Measurements from ENCODE around the gene ACTN1.

Gene ACTN1

DNA sequence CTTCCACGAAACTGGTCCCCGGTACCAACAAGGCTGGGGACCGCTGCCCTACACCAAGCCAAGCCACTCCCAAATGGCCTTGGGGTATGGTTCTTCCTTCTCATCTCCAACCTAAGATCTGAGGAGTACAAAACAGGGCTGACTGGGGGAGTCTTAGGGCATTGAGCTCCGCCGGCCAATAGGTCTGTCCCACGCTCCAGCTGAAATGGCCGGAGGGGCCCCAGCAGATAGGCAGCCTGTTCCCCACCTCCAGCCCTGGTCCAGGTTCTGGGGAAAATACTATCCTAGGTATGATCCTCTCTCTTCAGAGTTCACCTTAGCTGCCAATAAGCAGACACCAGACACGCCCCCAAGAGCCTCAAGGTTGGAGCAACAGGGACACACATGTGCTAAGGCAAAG, 90.2 kb downstream of the ACTN1 start:
- no peak for DNase-seq (ENCODE audit: low read depth in 3 of 3)

DNA sequence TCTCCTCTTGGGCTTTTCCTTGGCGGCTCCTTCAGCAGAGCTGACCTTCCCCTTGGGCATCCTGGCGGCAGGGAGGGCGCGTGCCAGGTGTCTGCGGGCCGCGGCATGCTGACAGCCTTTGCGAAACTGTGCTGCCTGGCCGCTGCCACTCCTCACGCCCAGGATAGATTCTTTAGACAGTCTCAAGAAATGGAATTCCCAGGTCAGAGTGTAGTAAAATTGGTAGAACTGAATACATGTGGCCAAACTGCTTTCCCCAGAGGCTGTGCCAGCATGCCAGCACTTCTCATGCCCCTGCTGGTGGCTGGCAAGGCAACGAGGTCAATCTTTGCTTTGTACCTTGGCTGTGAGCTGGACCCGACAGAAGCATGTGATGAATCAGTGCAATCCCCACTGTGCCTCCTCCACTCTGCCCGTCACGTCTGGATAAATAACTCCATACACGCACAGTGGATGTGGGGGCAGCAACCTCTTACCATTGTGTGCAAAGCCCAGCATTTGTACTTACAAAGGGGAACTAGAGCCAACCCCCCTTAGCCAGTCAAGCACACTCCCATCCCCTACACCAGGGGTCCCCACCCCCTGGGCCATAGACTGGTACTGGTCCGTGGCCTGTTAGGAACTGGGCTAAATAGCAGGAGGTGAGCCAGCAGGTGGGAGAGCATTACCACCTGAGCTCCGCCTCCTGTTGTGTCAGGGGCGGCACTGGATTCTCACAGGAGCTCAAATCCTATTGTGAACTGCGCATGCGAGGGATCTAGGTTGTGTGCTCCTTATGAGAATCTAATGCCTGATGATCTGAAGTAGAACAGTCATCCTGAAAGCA, 90.9 kb downstream of the ACTN1 start:
- no peak for DNase-seq (ENCODE audit: low read depth in 3 of 3)

- DNase-seq (ENCODE audit: low read depth in 3 of 3): no peak
Measured at GRCh38 chr14:68886109-68886434, 93.0 kb downstream of the ACTN1 start.

GRCh38 chr14:68885226-68886108, 93.6 kb downstream of the ACTN1 start:
- DNase-seq (ENCODE audit: low read depth in 3 of 3): no peak

DNA sequence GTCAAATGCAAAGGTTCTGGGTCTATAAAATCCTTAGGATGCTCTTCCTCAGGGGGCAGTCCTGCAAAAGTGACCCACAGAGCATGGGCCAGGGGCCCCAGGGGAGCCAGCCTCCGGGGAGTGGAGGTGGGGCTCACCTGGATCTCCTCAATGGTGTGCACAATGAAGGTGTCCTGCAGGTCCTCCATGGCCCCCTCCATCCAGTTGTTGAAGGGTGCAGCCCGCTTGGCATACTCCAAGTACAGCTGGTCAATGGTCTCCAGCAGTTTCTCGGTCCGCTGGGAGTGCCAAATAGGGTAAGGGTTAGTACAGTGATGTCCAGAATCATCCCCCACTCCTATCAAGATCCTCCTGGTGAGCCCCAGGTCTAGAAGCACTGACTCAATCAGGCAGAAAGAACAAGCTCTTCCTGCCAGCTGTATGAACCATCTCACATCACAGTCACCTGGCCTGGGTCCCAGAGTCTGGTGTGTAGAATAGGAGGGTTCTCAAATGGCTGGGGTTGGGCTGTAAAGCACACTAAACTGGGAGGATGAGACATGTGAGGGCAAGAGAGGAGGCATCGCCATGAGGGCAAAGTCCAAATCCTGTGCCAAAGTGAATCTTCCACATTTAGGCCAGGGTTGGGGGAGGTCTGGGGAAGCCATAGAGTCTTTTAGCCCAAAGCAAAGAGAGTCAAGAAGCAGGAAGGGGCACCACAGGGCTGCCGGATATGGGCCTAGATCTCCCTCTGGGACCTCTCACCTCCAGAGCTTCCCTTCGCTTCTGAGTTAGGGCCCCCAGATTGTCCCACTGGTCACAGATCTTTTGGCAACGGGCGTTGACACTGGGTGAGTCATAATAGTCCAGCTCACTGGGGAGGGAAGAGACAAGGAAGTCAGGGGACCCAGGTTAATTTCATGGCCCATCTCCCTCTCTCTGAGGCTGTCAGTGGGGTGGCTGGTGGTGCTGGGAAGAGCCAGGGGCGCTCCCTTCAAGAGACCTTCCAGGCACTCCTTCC, 94.8 kb downstream of the ACTN1 start:
- DNase-seq (ENCODE audit: low read depth in 3 of 3): no peak

GRCh38 chr14:68882235-68882634, 96.9 kb downstream of the ACTN1 start:
- no peak for DNase-seq (ENCODE audit: low read depth in 3 of 3)

- DNase-seq (ENCODE audit: low read depth in 3 of 3): no peak
Measured at GRCh38 chr14:68881396-68881795, 97.7 kb downstream of the ACTN1 start.

DNA sequence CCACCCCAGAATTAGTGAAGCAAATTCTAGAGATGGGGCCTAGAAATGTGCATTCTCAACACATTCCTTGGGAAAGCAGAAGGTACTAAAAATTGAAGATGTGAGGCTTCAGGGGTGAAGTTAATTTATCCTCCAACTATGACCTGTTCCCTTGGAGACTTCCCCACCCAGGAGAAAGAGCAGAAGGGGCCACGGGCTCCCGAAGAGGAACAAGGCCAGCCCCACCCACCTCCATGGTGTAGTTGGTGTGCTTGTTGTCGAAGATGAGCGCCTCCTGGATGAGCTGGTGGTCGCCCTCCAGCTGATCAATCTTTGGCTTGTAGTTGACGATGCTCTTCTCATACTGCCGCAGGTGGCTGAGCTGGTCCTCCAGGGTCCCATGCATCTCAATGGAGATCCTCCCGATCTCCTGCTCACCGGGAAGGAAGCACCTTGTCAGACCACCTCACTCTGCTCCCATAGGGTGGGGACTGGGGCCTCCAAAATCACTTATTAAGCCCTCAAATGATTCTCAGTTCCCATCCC, 98.5 kb downstream of the ACTN1 start:
- DNase-seq (ENCODE audit: low read depth in 3 of 3): no peak

GRCh38 chr14:68879841-68880575, 99.1 kb downstream of the ACTN1 start:
- DNase-seq (ENCODE audit: low read depth in 3 of 3): no peak

- no peak for DNase-seq (ENCODE audit: low read depth in 3 of 3)
Measured at GRCh38 chr14:68879321-68879781, 99.8 kb downstream of the ACTN1 start.

DNA sequence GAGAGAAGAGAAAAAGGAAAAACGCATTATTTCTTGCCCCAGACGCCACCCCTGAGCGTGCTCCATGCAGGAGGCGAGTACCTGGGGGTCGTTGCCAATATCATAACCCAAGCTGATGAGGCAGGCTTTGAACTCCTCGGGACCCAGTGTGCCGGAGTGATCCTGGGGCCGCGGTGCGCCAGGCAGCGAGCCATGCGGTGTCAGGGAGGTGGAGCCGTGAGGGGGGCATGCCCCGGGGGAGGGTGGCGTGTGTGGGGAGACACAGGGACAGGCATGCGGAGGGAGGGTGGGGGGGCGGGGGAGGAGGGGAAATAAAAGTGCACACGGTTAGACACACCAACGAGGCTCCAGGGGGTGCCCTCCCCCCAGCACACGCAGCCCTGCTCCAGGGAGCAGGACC, 100.2 kb downstream of the ACTN1 start:
- no peak for DNase-seq (ENCODE audit: low read depth in 3 of 3)

DNA sequence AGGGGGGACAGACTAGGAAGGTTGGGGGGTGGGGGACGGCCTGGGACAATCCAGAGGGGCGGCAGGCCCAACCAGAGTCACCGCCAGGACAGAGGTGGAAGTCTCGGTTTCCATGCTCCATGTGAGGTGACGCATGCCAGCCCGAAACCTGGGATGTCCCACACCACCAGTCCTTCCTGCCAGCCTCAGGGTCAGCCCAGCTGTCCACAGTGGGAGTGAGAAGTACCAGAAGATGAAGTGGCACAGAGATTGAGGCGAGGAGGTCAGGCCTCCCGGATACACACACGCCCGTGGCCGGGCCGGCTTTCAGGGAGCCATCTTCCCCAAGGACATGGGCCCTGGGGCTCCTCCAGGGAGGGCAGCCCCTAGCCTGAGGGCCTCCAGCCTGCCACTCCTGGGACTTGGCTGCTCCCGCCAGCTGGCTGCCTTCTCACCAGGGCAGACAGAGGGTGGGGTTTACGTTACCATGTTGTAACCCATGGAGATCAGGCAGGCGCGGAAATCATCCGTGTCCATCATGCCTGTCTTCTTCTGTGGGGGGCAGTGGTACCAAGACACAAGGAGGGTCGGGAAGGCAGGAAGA, 101.0 kb downstream of the ACTN1 start:
- DNase-seq (ENCODE audit: low read depth in 3 of 3): no peak

- no peak for DNase-seq (ENCODE audit: low read depth in 3 of 3)
Measured at GRCh38 chr14:68876976-68877375, 102.1 kb downstream of the ACTN1 start.

DNA sequence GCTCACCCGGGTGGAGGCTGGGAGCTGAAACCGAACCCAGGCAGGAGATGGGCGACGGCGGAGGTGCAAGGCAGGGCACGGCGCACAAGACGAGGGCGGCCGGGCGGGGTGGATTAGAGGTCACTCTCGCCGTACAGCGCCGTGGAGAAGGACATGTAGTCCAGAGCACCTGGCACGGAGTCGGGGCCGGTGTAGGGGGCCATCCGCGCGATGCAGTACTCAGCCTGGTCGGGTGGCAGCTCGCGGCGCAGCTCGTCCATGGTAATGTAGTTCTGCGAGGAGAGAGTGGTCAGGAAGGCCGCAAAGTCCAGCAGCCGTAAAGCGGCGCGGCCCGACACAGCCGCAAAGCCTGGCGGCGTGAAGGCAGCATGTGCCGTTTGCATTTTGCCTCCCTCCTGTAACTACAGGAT, 104.4 kb downstream of the ACTN1 start:
- no peak for DNase-seq (ENCODE audit: low read depth in 3 of 3)

- DNase-seq (ENCODE audit: low read depth in 3 of 3): no peak
Measured at GRCh38 chr14:68873376-68873775, 105.7 kb downstream of the ACTN1 start.

GRCh38 chr14:68871392-68871791, 107.7 kb downstream of the ACTN1 start:
- no peak for DNase-seq (ENCODE audit: low read depth in 3 of 3)

DNA sequence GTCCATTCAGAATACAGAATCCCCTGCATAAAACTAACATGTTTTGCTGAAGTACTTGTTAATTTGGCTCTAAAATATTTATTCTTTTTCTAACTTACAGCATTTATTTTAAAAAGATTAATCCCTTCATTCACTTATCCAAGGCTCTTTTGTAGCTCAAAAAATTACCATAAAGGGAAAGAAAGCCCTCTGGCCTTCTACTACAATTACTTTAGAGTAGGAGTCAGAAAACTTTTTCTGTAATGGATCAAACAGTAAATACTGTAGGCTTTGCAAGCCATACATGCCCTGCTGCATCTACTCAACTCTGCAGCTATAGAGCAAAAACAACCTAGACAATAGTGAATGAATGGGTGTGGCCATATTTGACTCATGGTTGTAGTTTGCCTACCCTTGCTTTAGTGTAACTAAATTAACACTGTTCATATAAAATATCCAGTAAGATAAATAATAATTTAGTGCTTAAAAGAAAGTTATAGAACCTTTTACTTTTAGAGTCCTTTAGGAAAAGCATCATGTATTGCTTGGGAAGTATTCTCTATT, 112.0 kb downstream of the ACTN1 start:
- DNase-seq (ENCODE audit: low read depth in 3 of 3): no peak

GRCh38 chr14:68865542-68865941, 113.6 kb downstream of the ACTN1 start:
- DNase-seq (ENCODE audit: low read depth in 3 of 3): no peak

- DNase-seq (ENCODE audit: low read depth in 3 of 3): no peak
Measured at GRCh38 chr14:68864361-68864750, 114.7 kb downstream of the ACTN1 start.
